ENCODE data around the gene TMEM92.
A peak's percentile ranks its signal among the peaks of the same experiment; 100 is the strongest.
"Not testable (repeated sequence)": the region's sequence is repeated elsewhere in the genome, so short reads cannot be mapped to it uniquely, and the experiment has no call there.

The TMEM92 gene

DNA sequence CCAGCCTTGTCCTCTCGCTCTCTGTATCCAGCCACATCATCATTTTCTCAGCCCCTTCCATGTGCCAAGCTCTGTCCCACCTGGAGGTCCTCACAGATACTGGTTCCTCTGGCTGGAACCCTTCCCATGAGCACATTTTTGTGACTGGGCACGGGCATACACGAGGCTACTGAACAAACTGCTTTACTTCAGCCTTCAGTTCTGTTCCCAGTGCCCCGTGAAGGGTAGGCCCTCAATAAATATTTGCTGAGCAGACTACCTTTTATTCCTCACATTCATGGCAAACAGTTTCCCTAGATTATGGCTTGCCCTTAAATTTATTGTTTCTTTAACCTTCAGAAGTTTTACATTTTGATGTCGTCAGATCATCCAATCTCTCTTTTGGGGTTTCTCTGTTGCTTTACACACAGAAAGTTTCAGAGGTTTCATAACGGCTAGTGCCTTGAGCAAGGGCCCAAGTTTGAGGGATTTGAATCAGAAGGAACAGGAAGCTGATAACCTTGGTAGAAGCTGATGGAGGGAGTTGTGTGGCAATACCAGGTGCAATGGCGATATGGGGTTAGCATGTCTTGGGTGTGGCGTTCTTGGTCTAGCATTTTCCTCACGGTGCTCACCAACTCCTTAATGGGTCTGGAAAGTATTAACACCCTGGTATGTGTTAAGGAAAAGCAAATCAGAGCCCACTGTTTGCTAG is 27.8 kb downstream of the TMEM92 start:
- DNase-seq (ENCODE audit: low spot score) = no peak

DNA sequence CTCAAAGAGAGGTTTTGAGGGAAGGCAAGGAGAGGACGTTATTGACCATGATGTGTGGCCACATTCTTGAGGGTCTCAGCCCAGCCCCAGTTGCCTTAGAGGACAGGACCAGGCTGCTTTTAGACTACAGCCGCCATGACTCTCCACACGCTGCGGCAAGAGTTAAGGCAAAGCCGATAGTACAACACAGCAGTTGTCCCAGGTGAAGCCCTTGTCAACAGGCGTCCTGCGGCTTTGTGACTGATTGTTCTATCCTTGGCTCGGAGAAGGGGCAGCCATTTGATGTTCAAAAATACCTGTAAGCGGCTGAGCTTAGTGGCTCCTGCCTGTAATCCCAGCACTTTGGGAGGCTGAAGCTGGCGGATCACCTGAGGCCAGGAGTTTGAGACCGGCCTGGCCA is 28.8 kb downstream of the TMEM92 start:
- DNase-seq (ENCODE audit: low spot score) = no peak

DNA sequence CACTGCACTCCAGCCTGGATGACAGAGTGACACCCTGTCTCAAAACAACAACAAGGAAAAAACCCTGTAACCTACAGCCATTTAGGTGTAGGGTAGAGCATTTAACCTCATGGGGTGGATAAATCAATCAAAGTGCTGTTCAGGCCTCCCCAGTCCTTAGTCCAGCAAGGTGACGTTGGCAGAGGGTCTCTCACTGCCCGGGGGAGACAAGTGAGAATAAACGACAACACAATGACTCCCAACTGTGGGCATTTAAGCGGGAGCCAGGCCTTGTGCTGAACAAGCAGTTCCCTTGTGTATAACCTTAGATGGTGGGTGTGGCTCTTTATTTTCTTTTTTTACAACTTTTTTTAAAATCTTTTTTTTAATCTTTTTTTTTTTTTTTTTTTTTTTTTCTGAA is 29.3 kb downstream of the TMEM92 start:
- no peak for DNase-seq (ENCODE audit: low spot score)

DNA sequence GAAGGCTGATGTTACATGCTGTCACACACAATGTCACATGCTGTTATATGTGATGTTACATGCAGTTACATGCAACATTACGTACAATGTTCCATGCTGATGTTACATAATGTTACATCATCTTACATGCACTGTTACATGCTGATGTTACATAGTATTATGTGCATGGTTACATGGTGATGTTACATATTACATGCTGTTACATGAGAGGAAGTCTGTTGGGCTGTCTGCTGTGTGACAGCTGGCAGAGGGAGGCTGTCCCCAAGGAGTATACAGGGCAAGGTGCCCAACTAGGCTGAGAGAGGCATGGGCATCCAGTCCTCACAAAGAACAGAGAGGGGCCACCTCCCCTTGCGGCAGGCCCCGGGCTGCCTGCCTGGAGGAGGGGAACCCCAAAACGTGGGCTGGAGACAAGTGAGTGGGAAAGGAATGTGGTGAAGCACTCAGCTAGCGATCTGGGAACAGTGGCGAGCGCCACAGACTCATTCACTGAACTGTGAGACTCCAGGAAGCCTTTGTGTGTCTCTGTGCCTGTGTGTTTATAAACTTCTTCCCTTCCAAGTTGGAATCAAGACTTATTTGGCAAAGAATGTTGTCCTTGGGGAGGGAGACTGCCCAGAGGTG is 30.6 kb downstream of the TMEM92 start:
- no peak for DNase-seq (ENCODE audit: low spot score)

DNA sequence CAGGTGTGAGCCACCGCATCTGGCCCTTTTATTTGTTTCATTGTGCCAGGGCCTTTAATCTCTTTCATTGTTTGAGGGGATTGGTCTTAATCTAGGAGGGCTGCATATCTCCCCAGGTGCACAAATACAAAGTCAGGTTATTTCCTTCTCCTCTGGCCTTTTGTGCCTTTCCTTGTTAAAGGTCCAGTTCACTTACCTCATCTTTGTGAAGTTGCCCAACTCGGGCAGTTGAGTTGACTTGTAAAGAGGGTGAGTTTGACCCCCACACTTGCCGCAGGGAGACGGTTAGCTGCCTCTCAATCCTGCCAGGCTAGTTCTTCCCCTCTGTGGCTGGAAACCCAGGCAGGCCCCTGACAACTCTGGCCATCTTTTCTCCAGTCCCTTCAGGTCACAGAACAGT is 33.4 kb downstream of the TMEM92 start:
- no peak for DNase-seq (ENCODE audit: low spot score)

DNA sequence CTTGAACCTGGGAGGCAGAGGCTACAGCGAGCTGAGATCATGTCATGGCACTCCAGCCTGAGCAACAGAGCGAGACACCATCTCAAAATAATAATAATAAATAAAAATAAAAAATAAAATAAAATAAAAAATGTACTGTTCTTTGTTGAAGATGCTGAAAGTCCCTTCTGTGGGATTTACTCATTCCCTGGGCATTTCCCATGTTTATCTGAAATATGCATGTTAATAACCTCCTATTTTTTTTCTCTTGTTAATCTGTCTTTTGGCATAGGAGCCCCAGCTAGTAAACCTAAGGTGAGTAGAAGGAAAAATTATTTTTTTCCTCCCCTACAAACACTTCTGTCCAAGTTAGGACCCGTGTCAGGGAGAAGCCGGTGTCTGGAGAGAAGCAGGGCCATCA is 34.4 kb downstream of the TMEM92 start:
- DNase-seq (ENCODE audit: low spot score) = no peak

DNA sequence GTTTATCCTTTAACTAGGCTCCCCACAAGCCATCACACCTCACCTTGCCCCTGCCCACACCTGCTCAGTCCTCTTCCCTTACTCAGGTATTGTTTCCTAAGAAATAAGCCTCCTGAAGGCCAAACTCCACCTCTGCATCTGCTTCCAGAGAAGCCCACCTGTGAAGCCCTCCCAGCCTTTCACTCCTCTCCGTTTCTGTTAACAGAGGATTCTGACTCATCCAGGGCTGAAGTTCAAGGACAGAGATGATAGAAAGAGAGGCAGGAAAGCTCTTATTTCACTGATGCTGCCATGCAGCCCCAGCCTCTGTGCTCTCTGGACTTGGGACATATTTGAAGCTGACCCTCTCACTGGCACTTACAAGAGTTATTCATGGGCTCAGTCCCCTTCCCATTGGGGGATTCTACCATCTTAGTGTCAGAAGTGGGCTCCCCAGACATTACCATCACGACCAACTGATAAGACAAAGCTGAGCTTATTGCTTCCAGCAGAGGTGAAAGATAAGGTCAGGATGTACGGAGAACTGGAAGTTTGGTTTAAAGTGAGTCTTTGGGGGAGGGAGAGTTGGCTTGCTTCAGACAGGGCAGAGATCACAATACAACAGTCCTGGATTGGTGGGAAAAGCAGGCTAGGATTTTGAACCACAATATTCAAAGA is 36.3 kb downstream of the TMEM92 start:
- no peak for DNase-seq (ENCODE audit: low spot score)

DNA sequence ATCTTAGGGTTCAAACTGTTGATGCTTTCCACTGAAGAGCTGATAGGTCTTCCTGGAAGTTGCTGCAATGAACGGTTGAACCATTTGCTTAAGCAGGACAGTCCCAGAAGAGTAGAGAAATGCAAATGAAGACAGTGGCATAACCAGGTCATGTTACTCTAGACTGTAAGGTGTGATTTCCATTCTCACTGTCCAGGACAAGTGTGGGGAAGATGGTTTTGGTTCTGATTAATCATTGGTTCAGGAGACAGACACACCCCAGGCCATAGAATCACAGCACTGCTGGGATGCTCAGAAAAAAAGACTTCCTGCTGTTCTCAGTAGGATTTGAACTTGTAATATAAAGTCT is 36.8 kb downstream of the TMEM92 start:
- no peak for DNase-seq (ENCODE audit: low spot score)

DNA sequence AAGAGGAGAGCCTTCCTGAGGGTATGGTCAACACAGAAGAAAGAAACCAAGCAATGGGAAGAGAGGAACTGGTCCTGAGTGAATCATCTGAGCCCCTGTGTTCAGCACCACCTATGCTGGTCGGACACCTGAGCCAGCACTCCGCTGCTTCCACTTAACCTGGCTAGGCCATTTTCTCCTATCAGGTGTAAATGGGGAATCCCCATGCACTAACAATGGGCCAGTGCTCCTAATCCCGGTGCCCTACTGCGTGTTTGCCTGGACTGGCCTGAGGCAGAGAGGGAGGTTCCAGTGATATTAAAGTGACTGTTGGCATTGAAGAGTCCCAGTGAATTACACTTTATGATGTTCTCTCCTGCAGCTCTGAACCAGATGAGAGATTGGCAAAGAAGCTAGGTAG is 37.2 kb downstream of the TMEM92 start:
- DNase-seq (ENCODE audit: low spot score) = no peak

DNA sequence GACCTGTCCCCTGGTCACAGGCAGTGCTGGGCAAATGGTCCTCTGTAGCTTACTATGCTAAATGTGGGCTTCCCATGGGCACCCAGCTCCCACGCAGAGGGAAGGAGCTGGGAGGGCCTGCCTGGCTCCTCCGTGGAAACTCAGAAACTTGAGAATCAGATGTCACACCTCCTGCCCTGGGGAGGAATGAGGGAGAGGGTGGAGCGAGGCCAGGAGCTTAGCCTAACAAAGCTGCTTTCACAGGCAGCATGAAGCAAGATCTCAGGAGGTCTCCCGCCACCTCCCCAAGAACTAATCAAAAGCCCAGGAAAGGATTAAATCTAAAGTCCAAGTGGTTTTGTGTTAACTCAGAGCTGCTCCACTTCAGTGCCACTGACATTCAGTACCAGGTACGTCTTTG is 38.0 kb downstream of the TMEM92 start:
- DNase-seq (ENCODE audit: low spot score) = peak; percentile 41

DNA sequence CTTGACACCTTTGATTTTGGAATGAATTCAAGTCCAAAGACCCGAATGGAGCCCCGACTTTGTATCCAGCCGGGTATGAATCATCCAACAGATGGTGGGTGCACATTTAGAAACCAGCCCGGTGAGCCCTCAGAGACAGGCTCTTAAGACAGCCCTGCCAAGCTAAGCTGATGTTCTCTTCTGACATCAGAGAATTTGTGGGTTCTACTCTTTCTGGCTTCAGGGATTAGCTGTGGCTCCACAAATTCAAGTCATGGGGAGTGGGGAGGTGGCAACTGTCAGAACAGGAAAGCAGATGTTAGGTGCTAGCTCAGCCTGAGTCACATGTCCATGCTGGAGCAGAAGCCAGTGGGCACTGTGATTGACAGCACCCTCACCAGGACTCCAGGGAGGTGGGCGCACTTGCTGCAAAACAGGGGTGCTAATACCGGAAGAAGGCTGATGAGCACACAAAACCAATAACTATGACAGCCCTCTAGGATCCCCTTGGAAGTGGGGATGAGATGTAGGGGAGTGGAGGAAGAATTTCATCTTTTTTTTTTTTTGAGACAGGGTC is 40.3 kb downstream of the TMEM92 start:
- DNase-seq (ENCODE audit: low spot score) = no peak

DNA sequence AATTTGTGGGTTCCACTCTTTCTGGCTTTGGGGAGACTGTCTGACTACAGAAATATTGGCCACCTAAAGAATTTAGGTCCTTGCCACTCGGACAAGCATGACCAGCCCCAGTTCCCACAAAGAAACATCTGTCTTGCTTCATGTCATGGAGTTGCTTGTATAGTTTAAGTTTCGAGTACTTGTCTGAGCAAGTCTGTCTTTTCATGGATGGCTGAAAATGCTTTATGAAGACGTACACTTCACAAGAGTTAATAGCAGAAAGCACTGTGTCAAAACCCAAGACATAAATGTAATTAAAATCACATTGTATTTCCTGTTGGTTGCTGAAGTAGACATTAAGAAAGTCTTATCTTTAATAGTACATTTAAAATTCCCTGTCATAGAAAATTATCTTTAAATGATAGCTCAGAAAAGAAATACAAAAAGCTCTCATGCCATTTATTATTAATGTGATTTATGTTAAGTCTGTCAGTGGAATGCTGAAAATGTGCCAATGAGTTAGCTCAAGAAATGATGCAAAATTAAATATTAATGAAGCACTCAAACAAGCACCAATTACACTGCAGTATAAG is 41.8 kb downstream of the TMEM92 start:
- DNase-seq (ENCODE audit: low spot score) = no peak

DNA sequence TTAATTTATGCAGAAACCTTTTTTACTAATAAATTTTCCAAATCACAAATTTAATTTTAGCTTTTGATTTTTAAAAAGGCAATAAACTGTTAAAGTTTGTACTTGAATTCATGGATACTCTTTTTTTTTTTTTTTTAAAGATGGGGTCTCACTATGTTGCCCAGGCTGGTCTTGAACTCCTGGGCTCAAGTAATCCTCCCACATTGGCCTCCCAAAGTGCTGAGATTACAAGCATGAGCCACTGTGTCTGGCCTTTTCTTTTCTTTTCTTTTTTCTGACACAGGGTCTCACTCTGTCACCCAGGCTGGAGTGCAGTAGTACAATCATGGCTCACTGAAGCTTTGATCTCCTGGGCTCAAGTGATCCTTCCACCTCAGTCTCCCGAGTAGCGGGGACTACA is 42.4 kb downstream of the TMEM92 start:
- not testable (repeated sequence) for DNase-seq (ENCODE audit: low spot score)

DNA sequence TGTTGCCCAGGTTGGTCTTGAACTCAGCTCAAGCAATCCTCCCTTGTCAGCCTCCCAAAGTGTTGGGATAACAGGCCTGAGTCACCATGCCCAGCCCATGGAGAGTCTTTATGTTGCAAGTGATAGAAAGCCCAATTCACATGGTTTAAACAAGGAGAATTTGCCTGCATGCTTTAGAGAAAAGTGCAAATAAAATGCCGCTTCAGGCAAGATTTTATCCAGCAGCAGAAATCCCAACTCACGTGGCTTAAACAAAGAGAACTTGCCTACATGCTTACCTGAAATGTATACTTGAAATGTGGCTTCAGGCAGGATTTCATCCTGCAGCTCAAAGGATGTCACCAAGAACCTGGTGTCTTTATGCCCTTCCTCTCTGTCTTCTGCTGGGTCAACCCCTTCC is 42.9 kb downstream of the TMEM92 start:
- DNase-seq (ENCODE audit: low spot score) = no peak

DNA sequence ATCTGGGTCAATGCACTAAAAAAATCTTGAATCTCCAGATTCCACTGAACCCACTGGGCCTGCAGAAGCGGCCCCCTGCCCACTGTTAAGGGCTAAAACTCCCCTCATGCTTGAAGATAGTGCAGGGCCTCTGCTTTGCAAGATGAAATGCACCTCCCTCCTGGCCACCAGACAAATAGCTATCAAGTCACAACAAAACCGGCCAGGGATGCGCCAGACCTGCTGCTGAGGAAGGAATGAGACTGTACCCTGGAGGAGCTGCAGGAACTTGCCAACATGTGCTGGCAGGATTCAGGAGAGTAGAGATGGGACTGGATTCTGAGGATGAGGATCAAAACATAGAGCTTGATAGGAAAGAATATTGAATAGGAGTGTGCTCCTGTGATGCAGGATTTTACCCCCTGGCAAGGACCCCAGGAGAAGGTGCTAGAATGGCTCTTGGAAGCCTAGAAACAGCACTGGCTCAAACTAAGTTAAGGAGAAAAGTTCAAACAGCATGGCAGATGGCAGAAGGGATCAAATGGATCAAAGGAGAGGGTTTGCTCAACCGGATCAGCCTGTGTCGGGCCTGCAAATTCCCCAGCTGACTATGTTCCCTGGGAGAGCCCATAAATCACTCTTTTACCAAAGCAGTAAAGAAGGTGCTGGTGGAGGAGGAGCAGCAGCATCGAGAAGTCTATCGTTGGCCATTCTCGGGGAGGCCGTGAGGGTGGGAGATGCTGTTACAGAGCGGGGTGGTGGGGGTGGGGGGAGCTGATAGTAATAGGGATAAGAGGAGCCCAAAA is 44.4 kb downstream of the TMEM92 start:
- no peak for DNase-seq (ENCODE audit: low spot score)

DNA sequence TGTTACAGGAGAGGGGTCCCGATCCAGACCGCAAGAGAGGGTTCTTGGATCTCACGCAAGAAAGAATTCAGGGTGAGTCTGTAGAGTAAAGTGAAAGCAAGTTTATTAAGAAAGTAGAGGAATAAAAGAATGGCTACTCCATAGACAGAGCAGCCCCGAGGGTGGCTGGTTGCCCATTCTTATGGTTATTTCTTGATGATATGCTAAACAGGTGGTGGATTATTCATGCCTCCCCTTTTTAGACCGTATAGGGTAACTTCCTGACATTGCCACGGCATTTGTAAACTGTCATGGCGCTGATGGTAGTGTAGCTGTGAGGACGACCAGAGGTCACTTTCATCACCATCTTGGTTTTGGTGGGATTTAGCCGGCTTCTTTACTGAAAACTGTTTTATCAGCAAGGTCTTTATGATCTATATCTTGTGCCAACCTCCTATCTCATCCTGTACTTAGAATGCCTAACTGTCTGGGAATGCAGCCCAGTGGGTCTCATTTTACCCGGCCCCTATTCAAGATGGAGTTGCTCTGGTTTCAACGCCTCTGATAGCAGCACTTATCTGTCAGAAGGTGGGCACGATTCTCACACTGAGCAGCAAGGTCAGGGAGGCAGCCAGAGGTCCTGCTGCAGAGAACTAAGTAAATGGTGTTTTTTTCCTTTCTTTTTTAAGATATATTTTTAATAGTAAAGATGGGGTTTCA is 45.2 kb downstream of the TMEM92 start:
- DNase-seq (ENCODE audit: low spot score) = no peak

DNA sequence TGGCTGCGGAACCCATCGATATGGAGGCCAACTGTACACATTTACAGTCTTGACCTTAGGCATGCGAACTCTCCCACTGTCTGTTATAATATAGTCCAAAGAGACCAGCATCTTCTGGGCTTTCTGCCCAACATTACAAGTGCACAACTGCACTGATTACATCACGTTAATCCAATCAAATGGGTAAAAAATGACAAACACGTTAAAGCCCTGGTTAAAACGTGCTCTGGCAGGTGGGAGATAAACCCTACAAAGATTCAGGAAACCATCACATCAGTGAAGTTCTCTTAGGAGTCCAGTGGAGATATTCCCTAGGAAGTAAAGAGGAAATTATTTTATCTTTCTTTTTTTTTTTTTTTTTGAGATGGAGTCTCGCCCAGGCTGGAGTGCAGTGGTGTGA is 48.0 kb downstream of the TMEM92 start:
- DNase-seq (ENCODE audit: low spot score) = no peak

DNA sequence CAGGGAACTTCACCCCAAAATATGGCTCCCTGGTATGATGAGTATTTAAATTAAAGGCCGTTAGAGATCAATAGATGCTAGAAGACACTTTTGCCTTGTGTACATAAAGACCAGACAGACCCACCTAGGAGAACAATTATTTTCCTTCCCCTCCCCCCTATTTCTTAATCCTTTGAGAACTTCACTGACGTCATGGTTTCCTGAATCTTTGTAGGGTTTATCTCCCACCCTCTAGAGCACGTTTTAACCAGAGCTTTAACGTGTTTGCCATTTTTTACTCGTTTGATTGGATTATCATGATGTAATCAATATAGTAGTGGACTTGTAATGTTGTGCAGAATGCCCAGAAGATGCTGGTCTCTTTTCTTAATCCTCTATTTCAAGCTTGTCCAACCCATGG is 48.8 kb downstream of the TMEM92 start:
- no peak for DNase-seq (ENCODE audit: low spot score)

DNA sequence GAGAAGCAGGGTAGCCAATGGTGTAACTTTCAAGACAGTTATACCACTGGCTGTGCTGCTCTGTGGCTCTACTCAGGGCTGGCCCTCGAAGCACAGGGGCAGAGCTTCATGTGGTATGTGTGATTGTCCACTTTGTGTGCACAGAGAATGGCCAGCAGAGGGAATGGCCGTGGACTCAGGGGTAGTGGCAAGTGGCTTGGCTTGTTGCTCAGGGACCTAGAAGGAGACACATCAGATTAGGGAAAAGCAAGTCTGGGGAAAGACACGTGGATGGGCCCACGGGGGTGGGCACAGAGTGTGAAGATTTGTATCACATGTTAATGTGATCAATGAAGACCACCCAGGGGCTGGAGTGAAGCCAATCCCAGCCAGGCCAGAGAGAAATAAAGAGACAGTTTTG is 51.6 kb downstream of the TMEM92 start:
- DNase-seq (ENCODE audit: low spot score) = no peak

DNA sequence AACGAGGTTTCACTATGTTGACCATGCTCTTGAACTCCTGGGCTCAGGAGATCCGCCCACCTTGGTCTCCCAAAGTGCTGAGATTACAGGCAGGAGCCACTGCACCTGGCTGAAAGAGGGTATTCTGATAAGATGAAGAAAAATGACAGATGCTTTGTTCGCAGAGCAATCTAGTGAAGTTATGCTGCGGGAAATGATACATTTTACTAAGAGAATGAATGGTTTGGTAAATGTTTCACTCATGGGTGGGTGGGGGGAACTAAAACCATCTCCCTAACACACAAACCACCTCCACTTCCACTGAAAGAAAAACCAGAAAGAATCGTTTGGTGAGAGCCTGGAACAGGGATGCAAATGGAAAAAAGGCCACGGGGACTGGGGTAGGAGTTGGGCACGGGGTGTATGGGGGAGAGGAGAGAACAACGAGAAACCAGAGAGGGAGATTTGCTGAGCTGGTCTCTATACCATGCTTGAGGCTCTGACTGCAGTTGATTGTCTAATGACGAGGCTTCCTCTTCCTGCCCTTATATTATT is 52.6 kb downstream of the TMEM92 start:
- DNase-seq (ENCODE audit: low spot score) = no peak
